Astrocyte of the spinal cord (primary cell): ENCODE measurements around the gene ZEB1.

Source experiments
- DNase-seq: peaks from one replicate; pipeline ENCODE4 v3.0.0; 2011; ENCODE audit warnings: low read depth, low spot score
- H3K4me3 ChIP-seq: 2 replicates; pipeline ENCODE4 v1.5.1; 2011; ENCODE audit warnings: low read depth, mild to moderate bottlenecking, low read length, moderate library complexity
- CTCF ChIP-seq: IDR thresholded peaks from 2 replicates; pipeline ENCODE4 v1.5.1; 2012; ENCODE audit warnings: low read depth, mild to moderate bottlenecking, low read length, inconsistent platforms
- in situ Hi-C: cut with HindIII; loops from 2 replicates; pipeline ENCODE4 v1.10.0; 2017; ENCODE audit warnings: low sequenced_read_pairs

Gene ZEB1

GRCh38 chr10:31458974-31459373 is 140.0 kb downstream of the ZEB1 start:
- no peak for TF ChIP-seq CTCF
- in situ Hi-C loops, result no loop called here
- no peak for DNase-seq
- no peak overlapping the region for H3K4me3 ChIP-seq

- H3K4me3 ChIP-seq, result no peak overlapping the region
- in situ Hi-C loops, result no loop called here
- no peak for DNase-seq
- no peak for TF ChIP-seq CTCF
Observed at GRCh38 chr10:31460242-31460641, 141.2 kb downstream of the ZEB1 start.

GRCh38 chr10:31464552-31464951 is 145.5 kb downstream of the ZEB1 start:
- TF ChIP-seq CTCF, result no peak
- DNase-seq, result no peak
- no peak overlapping the region for H3K4me3 ChIP-seq
- in situ Hi-C loops, result no loop called here

GRCh38 chr10:31466313-31466712 is 147.3 kb downstream of the ZEB1 start:
- in situ Hi-C loops, result no loop called here
- no peak overlapping the region for H3K4me3 ChIP-seq
- no peak for DNase-seq
- no peak for TF ChIP-seq CTCF

- peak; percentile 48 for TF ChIP-seq CTCF
- no peak overlapping the region for H3K4me3 ChIP-seq
- in situ Hi-C loops, result no loop called here
- no peak for DNase-seq
Observed at GRCh38 chr10:31467791-31468535, 148.9 kb downstream of the ZEB1 start.

- no peak overlapping the region for H3K4me3 ChIP-seq
- in situ Hi-C loops, result no loop called here
- no peak for DNase-seq
- no peak for TF ChIP-seq CTCF
Observed at GRCh38 chr10:31468536-31468859, 149.5 kb downstream of the ZEB1 start.
